ENCODE measurements around the gene CFAP99.

DNA sequence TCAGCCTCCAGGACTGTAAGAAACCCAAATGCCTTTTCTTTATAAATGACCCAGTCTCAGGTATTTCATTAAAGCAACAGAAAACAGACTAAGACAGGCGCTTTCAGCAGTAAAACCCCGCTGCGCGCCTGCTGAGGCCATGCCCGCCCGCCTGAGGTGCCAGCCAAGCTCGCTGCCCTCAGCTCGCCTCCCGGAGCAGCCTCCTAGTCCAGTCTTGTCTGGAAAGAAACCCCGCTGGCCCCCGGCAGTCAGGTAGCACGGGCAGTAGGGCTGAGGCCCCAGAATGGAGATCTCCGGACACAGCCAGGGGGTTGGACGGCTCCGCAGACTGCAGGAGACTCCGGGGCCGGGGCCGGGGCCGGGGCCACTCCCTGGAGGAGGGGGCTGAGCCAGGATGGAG is 32.0 kb upstream of the CFAP99 start:
- TF ChIP-seq, protein P1, sequence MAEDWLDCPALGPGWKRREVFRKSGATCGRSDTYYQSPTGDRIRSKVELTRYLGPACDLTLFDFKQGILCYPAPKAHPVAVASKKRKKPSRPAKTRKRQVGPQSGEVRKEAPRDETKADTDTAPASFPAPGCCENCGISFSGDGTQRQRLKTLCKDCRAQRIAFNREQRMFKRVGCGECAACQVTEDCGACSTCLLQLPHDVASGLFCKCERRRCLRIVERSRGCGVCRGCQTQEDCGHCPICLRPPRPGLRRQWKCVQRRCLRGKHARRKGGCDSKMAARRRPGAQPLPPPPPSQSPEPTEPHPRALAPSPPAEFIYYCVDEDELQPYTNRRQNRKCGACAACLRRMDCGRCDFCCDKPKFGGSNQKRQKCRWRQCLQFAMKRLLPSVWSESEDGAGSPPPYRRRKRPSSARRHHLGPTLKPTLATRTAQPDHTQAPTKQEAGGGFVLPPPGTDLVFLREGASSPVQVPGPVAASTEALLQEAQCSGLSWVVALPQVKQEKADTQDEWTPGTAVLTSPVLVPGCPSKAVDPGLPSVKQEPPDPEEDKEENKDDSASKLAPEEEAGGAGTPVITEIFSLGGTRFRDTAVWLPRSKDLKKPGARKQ (CRISPR knock-in tag; IDR thresholded peaks at IDR 0.05) = no peak
- TF ChIP-seq FOXP1 (CRISPR knock-in tag; IDR thresholded peaks at IDR 0.05) (no peak), ADNP (tag; IDR thresholded peaks at IDR 0.05) (no peak), TEAD1 (CRISPR knock-in tag; IDR thresholded peaks at IDR 0.05) (no peak), LARP7 (IDR thresholded peaks at IDR 0.05) (no peak), TCF7 (IDR thresholded peaks at IDR 0.05; ENCODE audit: borderline replicate concordance) (no peak), FOXK1 (CRISPR knock-in tag; IDR thresholded peaks at IDR 0.05; ENCODE audit: borderline replicate concordance) (no peak), SREBF2 (CRISPR knock-in tag; IDR thresholded peaks at IDR 0.05) (no peak), CREB1 (IDR thresholded peaks at IDR 0.05) (no peak), CREB1 (CRISPR knock-in tag; IDR thresholded peaks at IDR 0.05) (no peak), TARDBP (IDR thresholded peaks at IDR 0.05) (no peak)
- TF ChIP-seq, protein P2, sequence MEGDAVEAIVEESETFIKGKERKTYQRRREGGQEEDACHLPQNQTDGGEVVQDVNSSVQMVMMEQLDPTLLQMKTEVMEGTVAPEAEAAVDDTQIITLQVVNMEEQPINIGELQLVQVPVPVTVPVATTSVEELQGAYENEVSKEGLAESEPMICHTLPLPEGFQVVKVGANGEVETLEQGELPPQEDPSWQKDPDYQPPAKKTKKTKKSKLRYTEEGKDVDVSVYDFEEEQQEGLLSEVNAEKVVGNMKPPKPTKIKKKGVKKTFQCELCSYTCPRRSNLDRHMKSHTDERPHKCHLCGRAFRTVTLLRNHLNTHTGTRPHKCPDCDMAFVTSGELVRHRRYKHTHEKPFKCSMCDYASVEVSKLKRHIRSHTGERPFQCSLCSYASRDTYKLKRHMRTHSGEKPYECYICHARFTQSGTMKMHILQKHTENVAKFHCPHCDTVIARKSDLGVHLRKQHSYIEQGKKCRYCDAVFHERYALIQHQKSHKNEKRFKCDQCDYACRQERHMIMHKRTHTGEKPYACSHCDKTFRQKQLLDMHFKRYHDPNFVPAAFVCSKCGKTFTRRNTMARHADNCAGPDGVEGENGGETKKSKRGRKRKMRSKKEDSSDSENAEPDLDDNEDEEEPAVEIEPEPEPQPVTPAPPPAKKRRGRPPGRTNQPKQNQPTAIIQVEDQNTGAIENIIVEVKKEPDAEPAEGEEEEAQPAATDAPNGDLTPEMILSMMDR (IDR thresholded peaks at IDR 0.05 in 2 of 3, conservative IDR thresholded peaks at IDR 0.05 in 1 of 3; ENCODE audit: insufficient read depth in 2 of 3, low read depth in 1 of 3, low read length in 3 of 3) = no peak
- TF ChIP-seq, protein P3, sequence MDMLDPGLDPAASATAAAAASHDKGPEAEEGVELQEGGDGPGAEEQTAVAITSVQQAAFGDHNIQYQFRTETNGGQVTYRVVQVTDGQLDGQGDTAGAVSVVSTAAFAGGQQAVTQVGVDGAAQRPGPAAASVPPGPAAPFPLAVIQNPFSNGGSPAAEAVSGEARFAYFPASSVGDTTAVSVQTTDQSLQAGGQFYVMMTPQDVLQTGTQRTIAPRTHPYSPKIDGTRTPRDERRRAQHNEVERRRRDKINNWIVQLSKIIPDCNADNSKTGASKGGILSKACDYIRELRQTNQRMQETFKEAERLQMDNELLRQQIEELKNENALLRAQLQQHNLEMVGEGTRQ (CRISPR knock-in tag; IDR thresholded peaks at IDR 0.05) = no peak

Measured in K562 (cell line).